EL (cell line): ENCODE results near the gene WBP2.
"Not testable (repeated sequence)": the region's sequence is repeated elsewhere in the genome, so short reads cannot be mapped to it uniquely, and the experiment has no call there.

Experiments
- DNase-seq: peaks from one replicate; pipeline ENCODE4 v3.0.0-alpha.2; 2016

WBP2 gene

GRCh38 chr17:75865404-75866188, 10.5 kb upstream of the WBP2 start:
- DNase-seq, result not testable (repeated sequence)

- DNase-seq, result not testable (repeated sequence)
These were observed 9.8 kb upstream of the WBP2 start for GRCh38 chr17:75864887-75865286.

- DNase-seq, result peak; percentile 41
These were observed 9.3 kb upstream of the WBP2 start for GRCh38 chr17:75864448-75864871.

GRCh38 chr17:75861927-75862317, 6.8 kb upstream of the WBP2 start:
- no peak for DNase-seq

- not testable (repeated sequence) for DNase-seq
These were observed 4.2 kb upstream of the WBP2 start for GRCh38 chr17:75859358-75859757.

GRCh38 chr17:75856062-75856756, 1.1 kb upstream of the WBP2 start:
- peak; percentile 38 for DNase-seq

- DNase-seq, result no peak
These were observed 240 bp downstream of the WBP2 start for GRCh38 chr17:75854881-75855309.

- DNase-seq, result peak; percentile 84
These were observed 910 bp downstream of the WBP2 start for GRCh38 chr17:75854101-75854748.

- peak; percentile 66 for DNase-seq
These were observed 1.7 kb downstream of the WBP2 start for GRCh38 chr17:75853433-75853832.

GRCh38 chr17:75851693-75851991, 3.5 kb downstream of the WBP2 start:
- not testable (repeated sequence) for DNase-seq

- DNase-seq, result no peak
These were observed 4.0 kb downstream of the WBP2 start for GRCh38 chr17:75850928-75851692.

GRCh38 chr17:75849724-75850123, 5.4 kb downstream of the WBP2 start:
- DNase-seq, result no peak

GRCh38 chr17:75849279-75849646, 5.9 kb downstream of the WBP2 start:
- no peak for DNase-seq

- peak; percentile 39 for DNase-seq
These were observed 6.4 kb downstream of the WBP2 start for GRCh38 chr17:75848523-75849278.

- DNase-seq, result no peak
These were observed 7.3 kb downstream of the WBP2 start for GRCh38 chr17:75847614-75848522.

- no peak for DNase-seq
These were observed 8.2 kb downstream of the WBP2 start for GRCh38 chr17:75846692-75847613.

- no peak for DNase-seq
These were observed 9.0 kb downstream of the WBP2 start for GRCh38 chr17:75845933-75846691.

GRCh38 chr17:75845058-75845711, 9.9 kb downstream of the WBP2 start:
- peak; percentile 61 for DNase-seq

- no peak for DNase-seq
These were observed 10.5 kb downstream of the WBP2 start for GRCh38 chr17:75844530-75845057.
